OCI-LY1 (cell line): ENCODE data around the gene SASS6.
A peak's percentile ranks its signal among the peaks of the same experiment; 100 is the strongest.

ENCODE experiments used
- H2AFZ ChIP-seq: fragments of 200-600 bp; sonication (generic), shearing (Covaris generic); 2 replicates; pipeline ENCODE4 v1.6.0; 2014; ENCODE audit warnings: antibody characterized with exemption, mild to moderate bottlenecking, low read length
- H3F3A ChIP-seq: fragments of 200-600 bp; sonication (generic), shearing (Covaris generic); 2 replicates; pipeline ENCODE4 v1.6.0; 2014; ENCODE audit warnings: mild to moderate bottlenecking, antibody characterized with exemption, low read length, moderate library complexity; ENCODE audit not compliant: insufficient read depth
- H3K27ac ChIP-seq: fragments of 200-600 bp; sonication (generic); 2 replicates; pipeline ENCODE4 v1.5.1; 2014; ENCODE audit warnings: low read length, mixed run types, mild to moderate bottlenecking, low read depth; ENCODE audit not compliant: poor library complexity, severe bottlenecking
- H3K27me3 ChIP-seq: fragments of 200-600 bp; sonication (generic); 2 replicates; pipeline ENCODE4 v1.6.0; 2014; ENCODE audit warnings: antibody characterized with exemption, mild to moderate bottlenecking, low read length, moderate library complexity; ENCODE audit not compliant: insufficient read depth
- H3K36me3 ChIP-seq: fragments of 200-600 bp; sonication (generic); 2 replicates; pipeline ENCODE4 v1.6.1; 2014; ENCODE audit warnings: mild to moderate bottlenecking, antibody characterized with exemption, low read length, moderate library complexity, mixed read lengths; ENCODE audit not compliant: insufficient read depth
- H3K4me1 ChIP-seq: fragments of 200-600 bp; sonication (generic); 2 replicates; pipeline ENCODE4 v1.5.1; 2014; ENCODE audit warnings: mild to moderate bottlenecking, low read length, moderate library complexity; ENCODE audit not compliant: insufficient read depth, severe bottlenecking
- H3K4me2 ChIP-seq: fragments of 200-600 bp; sonication (generic), shearing (Covaris generic); 2 replicates; pipeline ENCODE4 v1.6.1; 2014; ENCODE audit warnings: low read length
- H3K4me3 ChIP-seq: fragments of 200-600 bp; sonication (generic); 2 replicates; pipeline ENCODE4 v1.5.1; 2014; ENCODE audit warnings: low read length, low read depth, mild to moderate bottlenecking, mixed read lengths; ENCODE audit not compliant: poor library complexity, severe bottlenecking
- H3K79me2 ChIP-seq: fragments of 200-600 bp; shearing (Covaris generic); 2 replicates; pipeline ENCODE4 v1.6.1; 2016; ENCODE audit warnings: mixed run types, low read length, mixed read lengths; ENCODE audit not compliant: insufficient read depth
- H3K9ac ChIP-seq: fragments of 200-600 bp; sonication (generic), shearing (Covaris generic); 2 replicates; pipeline ENCODE4 v1.6.1; 2014; ENCODE audit warnings: mild to moderate bottlenecking, low read length, mixed read lengths
- H3K9me2 ChIP-seq: fragments of 200-600 bp; sonication (generic), shearing (Covaris generic); 2 replicates; pipeline ENCODE4 v1.6.1; 2014; ENCODE audit warnings: low read depth, mild to moderate bottlenecking, low read length, mixed read lengths
- H3K9me3 ChIP-seq: fragments of 200-600 bp; shearing (Covaris generic); 2 replicates; pipeline ENCODE4 v1.6.1; 2014; ENCODE audit warnings: low read length, mixed read lengths
- H4K20me1 ChIP-seq: fragments of 200-600 bp; sonication (generic), shearing (Covaris generic); 2 replicates; pipeline ENCODE4 v1.6.0; 2016; ENCODE audit warnings: mild to moderate bottlenecking, low read length; ENCODE audit not compliant: insufficient read depth
- EZH2 ChIP-seq: fragments of 200-600 bp; sonication (generic), shearing (Covaris generic); IDR thresholded peaks from 2 replicates; pipeline ENCODE4 v1.8.0; 2017; ENCODE audit warnings: borderline replicate concordance, mixed run types, mild to moderate bottlenecking, antibody characterized with exemption, low read length, moderate library complexity, mixed read lengths
- TF ChIP-seq, protein P1 (sequence below): fragments of 200-600 bp; sonication (generic), shearing (Covaris generic); IDR thresholded peaks from 2 replicates; pipeline ENCODE4 v1.5.1; 2017; ENCODE audit warnings: mild to moderate bottlenecking, antibody characterized with exemption, low read length, moderate library complexity, mixed read lengths

SASS6 gene

DNA sequence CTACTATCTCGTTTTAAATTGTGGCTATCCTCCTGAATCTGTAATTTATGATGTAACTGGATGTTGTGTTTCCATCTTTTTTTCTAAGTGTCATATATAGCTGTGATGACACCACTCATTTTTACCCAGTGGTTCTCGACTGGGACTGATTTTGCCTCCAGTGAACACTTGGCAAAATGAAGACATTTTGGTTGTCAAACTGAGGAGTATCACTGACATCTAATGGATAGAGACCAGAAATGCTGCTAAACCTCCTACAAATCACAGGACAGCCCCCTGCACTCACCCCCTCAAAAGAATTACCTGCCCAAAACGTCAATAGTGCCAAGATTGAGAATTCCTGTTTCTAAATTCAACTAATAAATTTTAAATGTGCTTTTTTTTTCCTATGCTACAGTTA lies 2.1 kb upstream of the SASS6 start:
- Histone ChIP-seq H3K9ac (no peak overlapping the region; the same call in 1 of the 2 replicates), H3K36me3 (peaks cover 36% of the 10 kb centered on the region), H4K20me1 (no peaks in the 10 kb centered on the region), H3K4me1 (peaks cover 38% of the 10 kb centered on the region), H3K4me2 (peak overlapping the region; percentile 79), H3K27ac (no peak overlapping the region), H3K9me3 (no peaks in the 10 kb centered on the region), H3F3A (no peaks in the 10 kb centered on the region), H3K27me3 (no peaks in the 10 kb centered on the region), H2AFZ (no peak overlapping the region), H3K79me2 (peaks cover 52% of the 10 kb centered on the region), H3K4me3 (peak overlapping the region; percentile 74), H3K9me2 (no peaks in the 10 kb centered on the region)
- TF ChIP-seq EZH2: no peak
- TF ChIP-seq, protein P1, sequence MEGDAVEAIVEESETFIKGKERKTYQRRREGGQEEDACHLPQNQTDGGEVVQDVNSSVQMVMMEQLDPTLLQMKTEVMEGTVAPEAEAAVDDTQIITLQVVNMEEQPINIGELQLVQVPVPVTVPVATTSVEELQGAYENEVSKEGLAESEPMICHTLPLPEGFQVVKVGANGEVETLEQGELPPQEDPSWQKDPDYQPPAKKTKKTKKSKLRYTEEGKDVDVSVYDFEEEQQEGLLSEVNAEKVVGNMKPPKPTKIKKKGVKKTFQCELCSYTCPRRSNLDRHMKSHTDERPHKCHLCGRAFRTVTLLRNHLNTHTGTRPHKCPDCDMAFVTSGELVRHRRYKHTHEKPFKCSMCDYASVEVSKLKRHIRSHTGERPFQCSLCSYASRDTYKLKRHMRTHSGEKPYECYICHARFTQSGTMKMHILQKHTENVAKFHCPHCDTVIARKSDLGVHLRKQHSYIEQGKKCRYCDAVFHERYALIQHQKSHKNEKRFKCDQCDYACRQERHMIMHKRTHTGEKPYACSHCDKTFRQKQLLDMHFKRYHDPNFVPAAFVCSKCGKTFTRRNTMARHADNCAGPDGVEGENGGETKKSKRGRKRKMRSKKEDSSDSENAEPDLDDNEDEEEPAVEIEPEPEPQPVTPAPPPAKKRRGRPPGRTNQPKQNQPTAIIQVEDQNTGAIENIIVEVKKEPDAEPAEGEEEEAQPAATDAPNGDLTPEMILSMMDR: peak; percentile 27; the same call in 1 of the 2 replicates

DNA sequence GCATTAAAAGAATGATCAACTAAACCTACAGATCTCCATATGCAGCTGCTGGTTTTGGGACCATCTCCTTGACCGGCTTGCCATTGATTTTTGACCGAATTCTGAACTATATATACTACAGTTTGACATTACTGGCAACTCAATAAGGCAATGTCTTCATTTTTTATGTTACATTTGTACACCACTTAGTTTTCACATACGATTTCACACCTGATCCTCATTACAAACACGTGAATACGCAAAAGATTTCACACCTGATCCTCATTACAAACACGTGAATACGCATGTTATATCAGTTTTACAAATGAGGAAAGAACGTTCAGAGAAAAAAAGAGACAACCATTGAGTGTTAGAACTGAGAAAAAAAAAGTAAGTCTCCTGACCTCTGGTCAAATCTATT lies 1.1 kb downstream of the SASS6 start:
- Histone ChIP-seq H3K4me1 (peaks cover 42% of the 10 kb centered on the region), H3K79me2 (peaks cover 81% of the 10 kb centered on the region), H3K36me3 (peaks cover 5% of the 10 kb centered on the region; the same call in 1 of the 2 replicates), H2AFZ (no peak overlapping the region), H3K9me3 (no peaks in the 10 kb centered on the region), H3K4me3 (peak overlapping the region; percentile 74), H3K27me3 (no peaks in the 10 kb centered on the region), H3K9ac (peak overlapping the region; percentile 68), H3K4me2 (peak overlapping the region; percentile 95), H3F3A (no peaks in the 10 kb centered on the region), H4K20me1 (no peaks in the 10 kb centered on the region), H3K9me2 (no peaks in the 10 kb centered on the region), H3K27ac (no peak overlapping the region)
- TF ChIP-seq, protein P1: no peak
- TF ChIP-seq EZH2: no peak

DNA sequence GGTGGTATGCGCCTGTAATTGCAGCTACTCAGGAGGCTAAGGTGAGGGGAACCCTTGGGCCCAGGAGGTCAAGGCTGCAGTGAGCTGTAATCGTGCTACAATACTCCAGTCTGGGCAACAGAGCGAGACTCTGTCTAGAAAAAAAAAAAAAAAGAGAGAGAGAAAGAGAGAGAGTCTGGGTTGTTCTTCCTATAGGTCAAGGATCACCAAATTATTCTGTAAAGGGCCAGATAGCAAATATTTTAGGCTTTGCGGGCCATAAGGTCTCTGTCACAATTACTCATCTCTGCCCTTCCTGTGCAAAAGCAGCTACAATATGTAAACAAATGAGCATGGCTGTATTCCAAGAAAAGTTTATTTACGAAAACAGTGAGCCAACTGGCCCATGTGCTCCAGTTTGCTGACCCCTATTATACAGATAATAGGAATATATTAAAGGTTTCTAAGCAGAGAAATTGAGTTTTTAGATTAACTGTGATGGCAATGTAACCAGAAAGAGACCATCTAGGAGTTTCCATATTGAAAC lies 2.1 kb downstream of the SASS6 start:
- H3K4me3 ChIP-seq: no peak overlapping the region

More for the DNA sequence above, 2.1 kb downstream of the SASS6 start:
- no peaks in the 10 kb centered on the region for H4K20me1 ChIP-seq
- no peaks in the 10 kb centered on the region for H3K9me2 ChIP-seq
- no peaks in the 10 kb centered on the region for H3K27me3 ChIP-seq
- no peaks in the 10 kb centered on the region for H3F3A ChIP-seq
- H3K9me3 ChIP-seq: no peaks in the 10 kb centered on the region
- peak overlapping the region; percentile 95; the same call in 1 of the 2 replicates for H3K4me2 ChIP-seq
- H3K4me1 ChIP-seq: peaks cover 42% of the 10 kb centered on the region
- peaks cover 87% of the 10 kb centered on the region for H3K79me2 ChIP-seq
- H3K9ac ChIP-seq: no peak overlapping the region
- peaks cover 7% of the 10 kb centered on the region; the same call in 1 of the 2 replicates for H3K36me3 ChIP-seq
- H2AFZ ChIP-seq: no peak overlapping the region
- TF ChIP-seq EZH2: no peak
- TF ChIP-seq, protein P1: no peak
- H3K27ac ChIP-seq: no peak overlapping the region
